Raji (cell line): ENCODE data around the gene NKD1.

Experiments used
- POLR2A ChIP-seq: IDR thresholded peaks from 2 replicates; pipeline ENCODE4 v1.6.1; 2011; ENCODE audit warnings: low read depth, low read length, control low read depth; ENCODE audit not compliant: insufficient read depth

Gene NKD1

DNA sequence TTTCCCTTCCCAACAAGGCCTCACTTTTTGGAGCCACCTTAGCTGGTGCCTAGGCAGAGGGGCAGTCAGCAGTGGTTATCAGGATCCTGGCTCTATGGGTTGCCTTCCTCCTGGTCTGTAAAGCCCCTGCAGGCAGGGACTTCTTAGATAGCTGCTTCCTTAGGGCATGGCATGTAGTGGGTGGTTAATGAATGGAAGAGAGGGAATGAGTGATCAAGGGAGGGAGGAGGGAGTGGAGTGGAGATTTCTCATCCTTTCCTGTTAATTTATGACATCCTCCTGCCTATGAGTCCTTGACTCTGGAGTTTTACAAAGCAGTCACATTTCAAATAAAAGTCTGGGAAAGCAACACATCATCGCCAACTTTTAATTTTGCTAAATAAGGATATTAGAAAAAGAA lies 92.2 kb downstream of the NKD1 start:
- no peak for TF ChIP-seq POLR2A

DNA sequence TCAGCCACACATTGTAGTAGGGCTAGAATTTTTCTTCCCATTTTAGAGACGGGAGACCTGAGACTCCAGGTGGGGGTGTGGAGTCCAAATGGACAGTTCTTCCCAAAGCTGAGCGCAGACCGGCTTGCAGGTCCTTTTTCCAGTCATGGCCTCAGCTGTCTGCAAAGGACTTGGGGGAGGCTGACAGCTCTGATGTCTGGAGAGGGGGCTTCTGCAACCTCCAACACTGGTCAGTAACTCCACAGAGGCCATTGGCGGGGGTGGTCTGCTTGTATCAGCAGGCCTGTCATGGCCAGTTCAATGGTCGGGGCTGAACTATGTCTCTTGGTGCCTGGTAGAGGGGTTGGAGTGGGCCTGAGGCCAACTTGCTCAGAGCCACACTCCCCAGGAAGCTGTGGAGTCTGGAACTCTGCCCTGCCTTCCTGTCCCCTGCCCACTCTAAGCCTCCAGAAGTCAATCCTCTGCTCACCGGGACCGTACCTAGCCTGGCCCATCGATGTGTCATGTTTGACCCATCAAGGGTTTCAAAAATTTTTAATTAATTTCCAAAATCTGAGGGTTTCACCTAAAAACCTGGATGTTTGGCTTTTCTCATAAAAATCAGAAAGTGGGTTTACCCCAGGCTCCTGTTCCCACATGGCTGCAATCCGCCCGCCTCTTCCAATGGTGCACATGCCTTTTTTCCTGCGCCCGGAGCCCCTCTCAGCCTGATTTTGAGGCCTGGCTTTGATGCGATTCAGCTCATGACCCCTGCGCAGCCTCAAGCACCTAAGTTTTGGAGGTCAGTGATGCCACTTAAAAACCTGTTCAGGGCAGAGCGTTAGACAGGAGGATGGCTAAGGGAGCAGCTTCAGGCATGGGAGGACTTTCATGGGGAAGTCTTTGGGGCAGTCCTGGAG lies 93.0 kb downstream of the NKD1 start:
- no peak for TF ChIP-seq POLR2A

DNA sequence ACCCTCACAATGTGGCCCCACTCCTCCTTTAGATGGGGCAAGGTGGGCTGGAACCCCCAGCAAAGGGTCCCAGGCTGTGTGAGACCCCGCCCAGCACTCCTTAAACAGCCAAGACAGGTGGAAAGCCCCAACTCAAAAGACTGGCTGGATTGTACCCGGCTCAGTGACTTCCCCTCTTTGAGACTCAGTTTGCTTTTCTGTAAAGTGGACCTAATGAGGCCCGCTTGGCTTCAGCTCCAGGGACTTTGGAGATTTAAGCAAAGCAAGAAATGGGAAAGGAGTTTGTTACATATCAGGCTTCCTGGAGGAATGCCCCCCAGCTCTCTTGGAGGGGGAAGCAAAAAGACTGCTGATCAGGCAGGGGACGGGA lies 93.6 kb downstream of the NKD1 start:
- TF ChIP-seq POLR2A: no peak

DNA sequence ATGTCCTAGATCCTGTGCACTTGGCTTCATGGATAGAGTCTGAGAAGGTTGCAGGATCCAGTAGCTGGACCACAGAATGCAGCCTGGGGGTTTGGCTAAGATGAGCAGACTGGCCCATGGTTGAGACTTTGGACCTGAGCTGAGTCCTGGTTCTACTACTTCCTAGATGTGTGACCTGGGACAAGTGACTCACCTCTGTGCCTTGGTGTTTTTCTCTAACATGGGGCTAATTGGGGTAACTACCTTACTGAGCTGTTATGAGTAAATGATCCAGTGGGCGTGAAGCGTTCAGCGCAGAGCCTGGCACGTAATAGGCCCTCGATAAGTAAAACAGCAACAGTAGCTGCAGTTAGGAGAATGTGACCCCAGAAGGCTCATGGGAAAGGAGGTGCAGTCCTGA lies 94.2 kb downstream of the NKD1 start:
- TF ChIP-seq POLR2A: no peak

DNA sequence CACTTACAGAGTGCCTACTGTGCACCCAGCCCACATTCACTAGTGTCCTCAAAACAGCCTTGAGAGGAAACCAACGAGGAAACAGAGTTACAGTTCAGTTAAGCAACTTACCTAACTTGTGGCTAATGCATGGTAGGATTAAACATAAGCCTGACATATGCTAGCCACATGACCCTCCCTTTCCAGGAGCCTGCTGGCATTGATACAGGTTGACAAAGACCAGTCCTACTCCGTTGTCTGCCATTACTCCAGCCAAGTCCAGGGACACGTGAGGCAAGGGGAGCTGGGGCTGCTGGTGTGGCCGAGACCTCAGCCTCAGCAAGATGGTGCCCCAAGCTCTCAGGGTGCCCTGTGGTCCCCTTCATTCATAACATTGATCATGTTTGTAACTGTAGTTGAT lies 95.0 kb downstream of the NKD1 start:
- TF ChIP-seq POLR2A: no peak

DNA sequence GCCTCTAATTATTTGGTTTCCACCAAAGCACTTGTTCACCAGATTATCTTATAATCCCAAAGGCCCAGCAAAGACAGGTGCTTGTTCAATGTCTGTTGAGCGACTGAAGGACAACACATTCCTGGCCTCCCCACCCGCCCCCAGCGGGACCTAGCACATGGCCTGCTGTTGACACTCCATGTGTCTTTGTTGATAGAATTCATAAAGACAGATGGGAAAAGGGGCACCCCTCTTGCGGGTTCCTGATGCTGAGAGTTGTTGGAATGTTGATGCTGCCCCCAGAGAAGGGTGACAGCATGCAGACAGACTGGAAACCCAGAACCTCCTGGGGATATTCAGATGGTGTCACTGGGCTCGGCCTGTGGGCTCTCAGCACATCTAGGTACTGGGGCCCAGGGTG lies 96.0 kb downstream of the NKD1 start:
- TF ChIP-seq POLR2A: no peak

DNA sequence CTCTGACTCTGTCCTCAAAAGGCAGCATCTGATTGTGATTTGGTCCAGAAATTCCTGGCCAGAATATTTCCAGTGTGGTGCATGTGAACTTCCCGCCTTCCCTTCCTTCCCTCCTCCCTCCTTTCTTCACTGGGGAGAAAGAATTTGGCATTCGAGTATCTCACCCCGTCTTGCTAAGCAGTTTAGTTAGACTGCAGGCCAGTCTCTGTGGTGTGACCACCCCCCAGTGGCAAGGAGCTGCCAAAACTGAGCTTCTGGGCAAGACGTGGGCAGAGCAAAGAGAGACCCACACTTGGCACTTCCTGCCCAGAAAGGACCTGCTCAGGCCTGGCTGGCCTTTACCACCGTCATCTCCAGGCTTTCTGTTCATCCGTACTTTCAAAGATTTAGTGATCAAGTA lies 96.5 kb downstream of the NKD1 start:
- TF ChIP-seq POLR2A: no peak

DNA sequence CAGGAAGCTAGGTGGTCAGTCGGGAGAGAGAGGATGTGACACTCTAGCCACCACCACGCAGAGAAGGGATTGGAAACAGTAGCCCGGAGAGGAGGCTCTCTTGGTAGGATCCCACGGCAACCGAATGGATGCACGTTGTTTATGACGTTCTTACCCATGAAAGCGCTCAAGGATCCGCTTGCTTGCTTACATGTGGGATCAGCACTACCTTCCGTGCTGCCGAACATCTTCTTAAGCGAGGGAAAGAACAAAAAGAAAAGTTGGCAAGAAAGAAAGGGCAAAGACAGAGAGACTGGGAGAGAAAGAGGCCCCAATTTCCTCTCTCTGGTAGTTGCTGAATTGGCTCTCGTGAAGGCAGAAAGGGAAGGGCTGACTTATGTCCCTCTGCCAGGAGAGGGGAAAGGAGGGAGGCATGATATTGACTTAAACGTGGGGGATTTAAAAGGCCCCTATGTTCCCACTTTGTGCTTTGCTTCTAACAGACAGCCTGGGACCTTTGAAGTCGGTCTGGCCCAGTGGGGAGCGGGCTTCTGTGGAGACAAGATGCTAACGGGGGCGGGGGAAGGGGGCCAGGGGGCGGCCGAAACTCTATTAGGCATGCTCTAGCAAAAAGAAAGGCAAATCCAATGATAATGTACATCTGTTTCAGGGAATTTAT lies 97.5 kb downstream of the NKD1 start:
- TF ChIP-seq POLR2A: no peak

DNA sequence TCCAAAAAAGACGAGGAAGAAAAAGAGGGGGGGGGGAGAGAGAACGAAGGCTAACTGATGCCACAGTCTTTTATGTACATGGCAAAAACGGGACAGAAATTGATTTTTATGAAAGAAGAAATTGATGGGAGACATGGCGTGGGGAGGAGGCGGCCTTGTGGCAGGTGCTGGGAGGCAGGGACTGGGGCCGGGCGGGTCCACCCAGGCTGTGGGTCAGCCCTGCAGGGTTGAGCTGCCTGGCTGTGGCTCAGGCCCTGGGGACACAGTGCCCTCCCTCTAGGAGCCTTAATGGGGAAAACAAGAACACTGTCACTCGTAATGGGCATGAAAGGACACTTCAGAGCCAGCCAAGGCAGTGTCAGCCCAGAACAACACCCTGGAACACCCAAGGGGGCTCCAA lies 98.1 kb downstream of the NKD1 start:
- no peak for TF ChIP-seq POLR2A

DNA sequence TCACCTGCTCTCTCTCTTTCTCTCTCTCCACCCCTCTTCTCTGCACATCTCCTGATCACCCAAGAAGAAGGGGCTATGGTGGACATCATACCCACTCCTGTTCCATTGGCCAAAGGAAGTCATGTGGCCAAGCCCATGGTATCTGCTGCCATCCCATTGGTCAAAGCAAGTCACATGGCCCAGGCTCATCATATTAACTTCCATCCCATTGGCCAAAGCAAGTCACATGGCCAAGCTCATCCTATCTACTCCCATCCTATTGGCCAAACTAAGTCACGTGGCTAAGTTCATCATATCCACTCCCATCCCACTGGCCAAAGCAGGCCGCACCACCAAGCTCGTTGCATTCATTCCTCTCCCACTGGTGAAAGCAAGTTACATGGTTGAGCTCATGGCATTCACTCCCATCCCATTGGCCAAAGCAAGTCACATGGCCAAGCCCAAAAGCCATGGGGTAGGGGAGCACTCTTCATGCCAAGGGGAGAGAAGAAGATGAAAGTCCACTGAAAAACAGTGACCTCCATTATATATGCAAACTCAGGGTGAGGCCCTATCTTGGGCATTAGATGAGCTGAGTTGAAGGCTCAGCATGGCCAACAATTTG lies 103.7 kb downstream of the NKD1 start:
- TF ChIP-seq POLR2A: no peak

DNA sequence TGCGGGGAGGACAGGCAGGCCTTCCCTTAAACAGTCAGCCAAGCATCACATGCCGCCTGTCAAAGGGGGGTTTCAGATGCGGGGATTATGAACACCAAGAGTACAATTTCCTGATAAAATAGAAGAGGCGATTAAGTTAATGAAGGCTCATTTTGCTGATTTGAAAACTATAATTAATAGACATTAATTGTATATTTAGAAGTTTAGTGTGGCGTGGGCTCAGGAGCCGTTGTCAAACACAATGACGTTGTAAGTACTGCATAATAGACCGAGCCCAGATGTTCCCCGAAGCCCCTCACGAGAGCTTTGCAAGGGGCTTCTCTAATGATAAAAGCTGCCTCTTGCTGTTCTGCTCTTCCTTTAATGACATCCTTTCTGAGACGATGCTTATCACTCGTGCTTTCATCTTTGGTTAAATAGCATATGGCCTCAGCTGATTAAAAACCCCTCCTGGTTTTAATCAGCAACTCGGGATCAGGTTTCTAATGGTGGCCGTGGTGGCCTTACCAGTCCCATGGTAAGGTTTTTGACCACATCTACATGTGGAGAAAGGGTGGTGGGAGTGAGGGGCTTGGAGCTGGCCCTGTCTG lies 104.7 kb downstream of the NKD1 start:
- TF ChIP-seq POLR2A: no peak

DNA sequence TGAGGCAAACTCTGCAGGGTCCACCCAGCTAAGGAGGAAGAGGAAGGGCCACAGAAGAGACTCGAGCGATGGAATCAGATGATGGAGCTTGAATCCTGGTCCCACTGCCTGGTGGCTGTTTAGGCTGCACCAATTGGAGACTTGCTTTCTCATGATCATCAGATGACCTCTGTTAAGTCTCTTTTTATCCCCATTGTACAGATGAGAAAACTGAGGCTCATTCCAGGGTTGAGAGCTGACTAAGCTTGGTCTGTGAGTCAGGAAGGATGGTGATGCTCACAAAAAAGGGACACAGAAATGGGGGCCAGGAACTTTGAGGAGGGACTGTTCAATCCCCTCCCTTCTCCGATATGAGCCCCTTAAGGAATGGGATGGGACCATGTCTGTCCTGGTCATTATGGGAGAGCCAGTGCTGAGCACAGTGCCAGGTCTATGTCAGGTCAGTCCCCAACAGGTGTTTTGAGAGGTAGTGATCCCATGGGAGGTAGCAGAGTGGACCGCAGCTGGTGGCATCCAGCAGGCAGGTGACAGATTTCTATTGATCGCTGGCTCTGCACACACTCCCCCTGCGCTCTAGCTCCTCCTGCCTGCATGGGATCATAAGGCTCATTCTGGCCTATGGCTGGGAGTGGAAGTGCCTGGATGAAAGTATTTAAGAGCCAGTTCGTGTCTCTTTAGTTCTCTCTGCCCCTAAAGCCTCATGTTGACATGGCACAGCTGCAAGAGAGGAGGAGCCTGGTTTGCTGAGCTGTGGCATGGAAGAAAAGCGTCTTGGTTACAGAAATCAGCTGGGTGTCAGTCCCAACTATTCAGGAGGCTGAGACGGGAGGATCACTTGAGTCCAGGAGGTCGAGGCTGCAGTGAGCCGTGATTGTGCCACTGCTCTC lies 105.7 kb downstream of the NKD1 start:
- no peak for TF ChIP-seq POLR2A

DNA sequence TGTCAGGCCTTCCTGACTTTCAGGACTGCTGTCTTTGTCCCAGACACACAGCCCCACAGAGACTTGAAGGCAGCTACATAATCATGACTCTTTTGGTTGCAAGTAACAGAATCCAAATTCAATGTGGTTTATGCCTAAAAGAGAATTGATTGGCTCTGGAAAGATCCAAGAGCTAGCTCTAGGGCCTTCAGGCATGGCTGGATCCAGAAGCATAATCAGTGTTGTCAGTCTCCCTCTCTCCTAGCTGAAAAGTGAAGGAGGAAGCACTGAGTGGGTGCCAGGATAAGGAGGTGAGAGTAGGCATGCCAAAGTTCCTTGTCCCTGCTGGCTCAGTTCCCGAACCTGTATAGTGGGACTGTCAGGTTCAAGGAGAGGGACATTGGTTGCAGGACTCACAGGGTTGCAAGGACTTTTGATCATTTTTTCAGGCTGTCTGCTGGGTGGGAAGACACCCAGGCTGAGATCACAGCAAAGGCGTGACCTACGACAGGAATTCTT lies 107.4 kb downstream of the NKD1 start:
- TF ChIP-seq POLR2A: no peak

DNA sequence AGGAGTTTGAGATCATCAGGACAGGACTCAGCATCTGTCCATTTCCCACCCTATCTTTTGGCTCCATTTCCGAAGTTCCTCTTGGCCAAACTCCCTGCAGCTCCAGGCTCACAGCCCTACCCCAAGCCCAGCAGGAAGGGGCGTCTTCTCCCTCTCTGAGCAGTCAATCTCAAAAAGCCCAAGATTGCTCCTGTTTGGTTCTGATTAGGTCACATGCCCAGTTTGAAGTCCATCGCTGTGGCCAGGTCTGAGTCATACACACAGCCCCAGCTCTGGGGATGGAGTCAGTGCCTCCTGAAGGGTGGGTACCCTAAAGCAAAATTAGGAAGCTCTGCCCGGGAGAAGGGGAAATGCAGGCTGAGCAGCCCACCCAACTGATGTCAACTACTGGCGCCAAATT lies 109.0 kb downstream of the NKD1 start:
- no peak for TF ChIP-seq POLR2A

DNA sequence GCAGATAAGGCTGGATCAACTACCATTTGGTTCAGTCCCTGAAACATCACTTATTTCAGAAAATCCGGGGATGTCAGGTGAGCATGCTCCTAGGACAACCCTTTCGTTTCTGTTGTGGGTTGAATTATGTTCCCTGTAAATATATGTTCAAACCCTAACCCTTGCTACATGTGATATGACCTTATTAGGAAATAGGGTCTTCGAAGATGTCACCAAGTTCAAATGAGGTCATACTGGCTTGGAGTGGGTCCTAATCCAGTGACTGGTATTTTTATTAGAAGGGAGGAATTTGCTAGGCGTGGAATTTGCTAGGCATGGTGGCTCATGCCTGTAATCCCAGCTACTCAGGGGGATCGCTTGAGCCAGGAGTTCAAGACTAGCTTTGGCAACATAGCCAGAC lies 111.6 kb downstream of the NKD1 start:
- no peak for TF ChIP-seq POLR2A
